B cell (primary cell): ENCODE measurements around the gene LUC7L. TPM values are rescaled to one million over a fixed set of nuclear protein-coding genes. Genes with fewer than 3 reads are reported as not detected.

Source experiments
- ATAC-seq: fragments of 200-7000 bp; cut with Tn5 transposase; one replicate; pipeline ENCODE4 v1.10.0; 2021; ENCODE audit warnings: low read depth, mild to moderate bottlenecking, moderate number of reproducible peaks, moderate library complexity
- CTCF ChIA-PET: fragments of 350-600 bp; sonication (Branson Sonifier 250); formaldehyde crosslinking; loops from one replicate; lab custom pipeline; 2021; ENCODE audit warnings: antibody characterized with exemption, inconsistent platforms; lab: Charles Lee
- POLR2A ChIA-PET: fragments of 350-600 bp; sonication (Branson Sonifier 250); formaldehyde crosslinking; loops from one replicate; lab custom pipeline; 2021; ENCODE audit warnings: antibody characterized with exemption; lab: Charles Lee
- DNase-seq: peaks from one replicate; pipeline ENCODE4 v3.0.0; 2013
- H2AFZ ChIP-seq: 2 replicates; pipeline ENCODE4 v1.6.1; 2012; ENCODE audit warnings: mild to moderate bottlenecking, low read depth, low read length; ENCODE audit not compliant: insufficient read depth, poor library complexity, severe bottlenecking
- H3K27ac ChIP-seq, 2 donors: 1 replicate in 1 of 2; 2 replicates in 1 of 2; pipeline ENCODE4 v1.5.1; 2012 to 2013; ENCODE audit warnings: low read length in 2 of 2, mild to moderate bottlenecking in 2 of 2, moderate library complexity in 1 of 2
- H3K27me3 ChIP-seq, 4 experiments: fragments of 200-600 bp in 1 of 4; sonication (generic) in 1 of 4; replicated peaks in 1 of 4; 1 replicate in 2 of 4; 2 replicates in 2 of 4; pipeline versions ENCODE4 v1.6.1 to v1.7.0; 2013 to 2016; ENCODE audit warnings: low read length in 3 of 4, mild to moderate bottlenecking in 2 of 4, mixed read lengths in 1 of 4, moderate library complexity in 1 of 4; ENCODE audit not compliant: insufficient read depth in 4 of 4, control insufficient read depth in 3 of 4; ENCODE audit errors: control extremely low read depth in 1 of 4
- H3K36me3 ChIP-seq, 2 experiments: replicated peaks in 1 of 2; 1 replicate in 1 of 2; 2 replicates in 1 of 2; pipeline versions ENCODE4 v1.6.1 to v1.7.1; 2013; ENCODE audit warnings: low read length in 1 of 2; ENCODE audit not compliant: insufficient read depth in 2 of 2, control insufficient read depth in 1 of 2; ENCODE audit errors: control extremely low read depth in 1 of 2, extremely low read depth in 1 of 2
- H3K4me1 ChIP-seq, 2 donors: fragments of 200-600 bp in 1 of 2; sonication (generic) in 1 of 2; 1 replicate in 1 of 2; 2 replicates in 1 of 2; pipeline versions ENCODE4 v1.5.1 to v1.6.1; 2013 to 2017; ENCODE audit warnings: low read length in 2 of 2; ENCODE audit not compliant: control insufficient read depth in 2 of 2, insufficient read depth in 2 of 2
- H3K4me2 ChIP-seq: replicated peaks from 2 replicates; pipeline ENCODE3; 2012; ENCODE audit warnings: mild to moderate bottlenecking, low read depth, low read length; ENCODE audit not compliant: poor library complexity, severe bottlenecking
- H3K4me3 ChIP-seq, 5 experiments: fragments of 200-600 bp in 1 of 5; sonication (generic) in 1 of 5; 1 replicate in 3 of 5; 2 replicates in 2 of 5; pipeline versions ENCODE4 v1.5.1 to v1.7.0; 2011 to 2016; ENCODE audit warnings: low read length in 4 of 5, mild to moderate bottlenecking in 4 of 5, low read depth in 2 of 5, control low read depth in 1 of 5, moderate library complexity in 1 of 5; ENCODE audit not compliant: insufficient read depth in 1 of 5; ENCODE audit errors: control extremely low read depth in 1 of 5, extremely low read depth in 1 of 5
- H3K79me2 ChIP-seq: fragments of 200-600 bp; sonication (generic); one replicate; pipeline ENCODE4 v1.6.0; 2016; ENCODE audit warnings: low read length; ENCODE audit not compliant: control insufficient read depth, insufficient read depth
- H3K9ac ChIP-seq: fragments of 200-600 bp; sonication (generic); 2 replicates; pipeline ENCODE4 v1.6.1; 2017; ENCODE audit warnings: mild to moderate bottlenecking, low read length, moderate library complexity
- H3K9me3 ChIP-seq, 3 donors: one replicate each; pipeline versions ENCODE4 v1.6.1 to v1.7.1; 2013; ENCODE audit warnings: low read length in 2 of 3; ENCODE audit not compliant: control insufficient read depth in 2 of 3, insufficient read depth in 1 of 3; ENCODE audit errors: control extremely low read depth in 1 of 3
- H4K20me1 ChIP-seq: 2 replicates; pipeline ENCODE4 v1.6.0; 2012; ENCODE audit warnings: mild to moderate bottlenecking, low read length; ENCODE audit not compliant: insufficient read depth, control insufficient read depth, poor library complexity, severe bottlenecking
- H3K27ac Mint-ChIP-seq: one replicate; pipeline ENCODE4 v1.8.0; 2021; ENCODE audit warnings: mixed read lengths
- H3K27me3 Mint-ChIP-seq: one replicate; pipeline ENCODE4 v1.8.0; 2021; ENCODE audit warnings: mixed read lengths
- H3K4me1 Mint-ChIP-seq: one replicate; pipeline ENCODE4 v1.8.0; 2021; ENCODE audit warnings: mixed read lengths
- H3K4me3 Mint-ChIP-seq: one replicate; pipeline ENCODE4 v1.8.0; 2021; ENCODE audit warnings: mixed read lengths
- H3K9me3 Mint-ChIP-seq: one replicate; pipeline ENCODE4 v1.8.0; 2022; ENCODE audit warnings: mixed read lengths; ENCODE audit not compliant: insufficient read depth
- EZH2 ChIP-seq: IDR thresholded peaks from 2 replicates; pipeline ENCODE4 v1.6.1; 2012; ENCODE audit warnings: borderline replicate concordance, low read depth, mild to moderate bottlenecking, moderate library complexity, low read length; ENCODE audit not compliant: insufficient read depth, poor library complexity, severe bottlenecking
- WGBS: methylation state at CpG from one replicate; pipeline ENCODE4 v1.1.5; 2013; ENCODE audit warnings: missing lambda C conversion rate; ENCODE audit not compliant: insufficient coverage; 5-methylcytosine and 5-hydroxymethylcytosine counted together
- intact Hi-C: fragments of 100-400 bp; cut with micrococcal nuclease; formaldehyde crosslinking; loops from one replicate; pipeline ENCODE4 v1.10.0; 2022
- polyA plus RNA-seq: library from polyadenylated mRNA; depleted of rRNA; stranded (reverse); fragments of >200 nt; gene quantifications from 2 replicates; pipeline ENCODE4 v1.2.3, GENCODE V29; 2012
- total RNA-seq, 2 donors: library from RNA; stranded (reverse); fragments of 120-200 nt in 1 of 2; gene quantifications; 1 replicate in 1 of 2; 2 replicates in 1 of 2; pipeline versions ENCODE4 v1.2.3 to v1.2.4, GENCODE V29; 2013 to 2022
- TF ChIP-seq, protein P1 (sequence below): fragments of 200-600 bp; IDR thresholded peaks from one replicate; pipeline ENCODE4 v1.8.0; 2022; ENCODE audit warnings: antibody characterized with exemption, mild to moderate bottlenecking

Gene LUC7L
- total and polyA plus RNA-seq, 2 donors (not counting 1 experiment from before 2014, with no cell fraction given) = 148 to 181 TPM

DNA sequence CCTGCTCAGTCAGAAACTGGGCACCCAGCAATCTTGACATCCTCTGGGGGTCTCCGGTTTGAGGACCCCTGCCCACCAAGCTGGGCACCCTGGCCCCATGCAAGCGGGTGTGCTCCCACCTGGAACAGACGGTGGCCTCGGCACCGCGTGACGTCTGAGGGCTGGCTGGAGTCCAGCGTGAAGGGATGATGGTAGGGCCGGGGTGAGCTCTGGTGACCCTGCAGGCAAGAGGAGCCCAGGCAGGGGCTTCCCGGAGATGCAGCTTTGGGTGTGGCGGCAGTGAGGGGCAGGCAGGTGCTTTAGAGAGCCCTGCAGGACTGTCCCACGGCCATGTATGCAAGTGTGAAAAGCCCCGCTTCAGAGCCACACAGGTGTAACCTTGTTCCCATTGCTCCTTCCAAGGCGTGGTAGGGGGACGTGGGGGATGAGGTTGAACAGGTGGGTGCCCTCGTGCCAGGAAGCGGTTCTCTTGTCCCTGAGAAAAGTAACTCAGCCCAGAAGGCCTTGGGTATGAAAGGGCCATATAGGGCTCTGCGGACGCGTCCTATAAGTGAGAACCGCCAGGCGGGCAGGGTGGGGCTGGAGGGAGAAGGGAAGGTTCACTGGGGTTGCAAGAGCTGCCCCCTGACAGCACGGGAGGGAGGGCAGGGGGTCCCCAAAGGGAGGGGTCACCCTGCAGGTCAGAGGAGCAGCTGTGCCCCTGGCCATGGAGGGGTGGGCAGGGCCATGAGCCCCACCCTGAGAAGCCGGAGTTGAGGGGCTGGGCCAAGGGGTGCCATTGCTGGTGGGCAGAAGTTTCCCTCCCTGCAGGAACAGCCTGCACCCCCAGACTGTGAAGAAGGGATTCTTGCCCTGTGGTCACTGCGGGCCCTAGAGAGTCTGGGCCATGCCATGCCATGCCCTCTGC lies 37.3 kb upstream of the LUC7L start:
- no peak for TF ChIP-seq EZH2
- TF ChIP-seq, protein P1, sequence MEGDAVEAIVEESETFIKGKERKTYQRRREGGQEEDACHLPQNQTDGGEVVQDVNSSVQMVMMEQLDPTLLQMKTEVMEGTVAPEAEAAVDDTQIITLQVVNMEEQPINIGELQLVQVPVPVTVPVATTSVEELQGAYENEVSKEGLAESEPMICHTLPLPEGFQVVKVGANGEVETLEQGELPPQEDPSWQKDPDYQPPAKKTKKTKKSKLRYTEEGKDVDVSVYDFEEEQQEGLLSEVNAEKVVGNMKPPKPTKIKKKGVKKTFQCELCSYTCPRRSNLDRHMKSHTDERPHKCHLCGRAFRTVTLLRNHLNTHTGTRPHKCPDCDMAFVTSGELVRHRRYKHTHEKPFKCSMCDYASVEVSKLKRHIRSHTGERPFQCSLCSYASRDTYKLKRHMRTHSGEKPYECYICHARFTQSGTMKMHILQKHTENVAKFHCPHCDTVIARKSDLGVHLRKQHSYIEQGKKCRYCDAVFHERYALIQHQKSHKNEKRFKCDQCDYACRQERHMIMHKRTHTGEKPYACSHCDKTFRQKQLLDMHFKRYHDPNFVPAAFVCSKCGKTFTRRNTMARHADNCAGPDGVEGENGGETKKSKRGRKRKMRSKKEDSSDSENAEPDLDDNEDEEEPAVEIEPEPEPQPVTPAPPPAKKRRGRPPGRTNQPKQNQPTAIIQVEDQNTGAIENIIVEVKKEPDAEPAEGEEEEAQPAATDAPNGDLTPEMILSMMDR = no peak
- no peak overlapping the region for H3K27ac Mint-ChIP-seq
- no peaks in the 10 kb centered on the region for H3K27me3 Mint-ChIP-seq
- DNase-seq (no peak), ATAC-seq (no peak)
- no peak overlapping the region for H3K27ac ChIP-seq
- intact Hi-C loops = no loop called here
- ChIA-PET POLR2A (no interaction called here), CTCF (no interaction called here)
- 85% methylated on average over 24 of the region's 25 CpGs for WGBS
- no peak overlapping the region for H3K4me3 ChIP-seq
- H3K27me3 ChIP-seq = no peaks in the 10 kb centered on the region
- no peaks in the 10 kb centered on the region for H3K4me1 Mint-ChIP-seq
- H2AFZ ChIP-seq = no peak overlapping the region
- H4K20me1 ChIP-seq = no peaks in the 10 kb centered on the region
- H3K79me2 ChIP-seq = no peaks in the 10 kb centered on the region
- no peaks in the 10 kb centered on the region for H3K9me3 ChIP-seq
- H3K36me3 ChIP-seq = peaks cover 0 to 11% of the 10 kb centered on the region in 2 experiments
- no peak overlapping the region for H3K4me2 ChIP-seq
- H3K9ac ChIP-seq = no peak overlapping the region
- no peak overlapping the region for H3K4me3 Mint-ChIP-seq
- H3K4me1 ChIP-seq = no peaks in the 10 kb centered on the region
- no peaks in the 10 kb centered on the region for H3K9me3 Mint-ChIP-seq

- WGBS = 88% methylated on average over 12 of the region's 12 CpGs
- Mint-ChIP-seq H3K9me3 (no peaks in the 10 kb centered on the region), H3K27ac (peak overlapping the region; percentile 26), H3K4me3 (no peak overlapping the region), H3K4me1 (no peaks in the 10 kb centered on the region), H3K27me3 (no peaks in the 10 kb centered on the region)
- Histone ChIP-seq H2AFZ (no peak overlapping the region), H3K27ac (no peak overlapping the region), H3K36me3 (peaks cover 0 to 19% of the 10 kb centered on the region in 2 experiments), H3K4me2 (no peak overlapping the region), H3K79me2 (no peaks in the 10 kb centered on the region), H4K20me1 (no peaks in the 10 kb centered on the region), H3K27me3 (no peaks in the 10 kb centered on the region), H3K9ac (no peak overlapping the region), H3K4me3 (no peak overlapping the region), H3K9me3 (no peaks in the 10 kb centered on the region), H3K4me1 (no peaks in the 10 kb centered on the region)
- POLR2A ChIA-PET = no interaction called here
- DNase-seq = no peak
- TF ChIP-seq EZH2 = no peak
- TF ChIP-seq, protein P1 = no peak
- intact Hi-C loops = no loop called here
- ATAC-seq = no peak
- CTCF ChIA-PET = no interaction called here
These were observed 36.5 kb upstream of the LUC7L start for GRCh38 chr16:265711-266110.
